GM12891 (cell line): ENCODE data around the gene KCNMA1.

Experiments
- POLR2A ChIP-seq: IDR thresholded peaks from 2 replicates; pipeline ENCODE4 v1.6.1; 2011; ENCODE audit warnings: low read depth, low read length, control low read depth
- POLR2AphosphoS5 ChIP-seq: IDR thresholded peaks from 2 replicates; pipeline ENCODE4 v1.6.1; 2011; ENCODE audit warnings: low read depth, low read length, control low read depth

GRCh38 chr10:77592510-77592909, 45.1 kb downstream of the KCNMA1 start:
- no peak for TF ChIP-seq POLR2AphosphoS5
- TF ChIP-seq POLR2A = no peak
